GM12878 (cell line): ENCODE measurements around the gene ASB10. TPM values are rescaled to one million over a fixed set of nuclear protein-coding genes. Genes with fewer than 3 reads are reported as not detected.

Experiments
- ATAC-seq: fragments of 200-7000 bp; cut with Tn5 transposase; 3 replicates; pipeline ENCODE4 v1.9.1; 2020; ENCODE audit warnings: mild to moderate bottlenecking, moderate library complexity
- BruUV-seq: library from RNA; stranded (reverse); fragments of 400-500 nt; replicated peaks from 2 replicates; lab custom pipeline; 2021; lab: Mats Ljungman, UMichigan
- CTCF ChIA-PET: fragments of 300-600 bp; sonication (Branson Sonifier 250); formaldehyde crosslinking; extraction: SDS; loops from one replicate; lab custom pipeline; 2021; ENCODE audit warnings: inconsistent platforms; lab: Yijun Ruan, JAX
- POLR2A ChIA-PET: fragments of 350-600 bp; formaldehyde crosslinking; extraction: SDS; loops from one replicate; lab custom pipeline; 2021; ENCODE audit warnings: inconsistent platforms; lab: Charles Lee
- RAD21 ChIA-PET: fragments of 300-600 bp; sonication (Branson Sonifier 250); formaldehyde crosslinking; loops from one replicate; lab custom pipeline; 2023; ENCODE audit warnings: antibody characterized with exemption; ENCODE audit not compliant: unreplicated experiment; lab: Charles Lee
- SMC1A ChIA-PET: fragments of 300-600 bp; sonication (Branson Sonifier 250); formaldehyde crosslinking; loops from one replicate; lab custom pipeline; 2023; ENCODE audit not compliant: unreplicated experiment, uncharacterized antibody; lab: Charles Lee
- DNase-seq: peaks from one replicate; pipeline ENCODE4 v3.0.0-alpha.2; 2011; ENCODE audit warnings: low read depth, low spot score
- FAIRE-seq: peaks from 3 replicates; lab custom pipeline; 2011; peaks lifted over from hg19 to GRCh38; lab: Jason Lieb, UNC
- H2AFZ ChIP-seq: 2 replicates; pipeline ENCODE4 v1.6.0; 2011; ENCODE audit warnings: low read depth, low read length, control low read depth; ENCODE audit not compliant: control insufficient read depth
- H3K27ac ChIP-seq: 2 replicates; pipeline ENCODE4 v1.5.1; 2011; ENCODE audit warnings: control low read depth; ENCODE audit not compliant: control insufficient read depth, insufficient read depth
- H3K27me3 ChIP-seq, 2 experiments: replicated peaks in 1 of 2; 2 replicates each; pipeline versions ENCODE4 v1.6.0 to v1.6.1; 2011; ENCODE audit warnings: low read length in 1 of 2; ENCODE audit not compliant: control insufficient read depth in 2 of 2, insufficient read depth in 2 of 2
- H3K36me3 ChIP-seq, 2 experiments: 2 replicates each; pipeline ENCODE4 v1.5.1; 2011; ENCODE audit warnings: low read length in 1 of 2; ENCODE audit not compliant: control insufficient read depth in 2 of 2, insufficient read depth in 2 of 2
- H3K4me1 ChIP-seq: 2 replicates; pipeline ENCODE4 v1.6.1; 2011; ENCODE audit warnings: mild to moderate bottlenecking, low read length, moderate library complexity, mixed read lengths; ENCODE audit not compliant: control insufficient read depth, insufficient read depth
- H3K4me2 ChIP-seq: 2 replicates; pipeline ENCODE4 v1.6.0; 2011; ENCODE audit warnings: control low read depth; ENCODE audit not compliant: control insufficient read depth, insufficient read depth
- H3K4me3 ChIP-seq: fragments of 200-600 bp; sonication (generic); 2 replicates; pipeline ENCODE4 v1.5.1; 2016
- H3K79me2 ChIP-seq: 2 replicates; pipeline ENCODE4 v1.6.0; 2011; ENCODE audit warnings: low read length; ENCODE audit not compliant: control insufficient read depth, insufficient read depth
- H3K9ac ChIP-seq: 2 replicates; pipeline ENCODE4 v1.8.0; 2011; ENCODE audit warnings: low read length, control low read depth, mixed read lengths; ENCODE audit not compliant: control insufficient read depth, insufficient read depth
- H3K9me3 ChIP-seq: replicated peaks from 3 replicates; pipeline ENCODE4 v1.5.1; 2011; ENCODE audit warnings: mild to moderate bottlenecking, low read length; ENCODE audit not compliant: control insufficient read depth, insufficient read depth
- H4K20me1 ChIP-seq: 2 replicates; pipeline ENCODE4 v1.6.0; 2011; ENCODE audit not compliant: control insufficient read depth, insufficient read depth
- BMI1 ChIP-seq: fragments of 450-650 bp; IDR thresholded peaks from 2 replicates; pipeline ENCODE4 v1.6.1; 2016; ENCODE audit warnings: mild to moderate bottlenecking, moderate library complexity, borderline replicate concordance
- CHD2 ChIP-seq: IDR thresholded peaks from 2 replicates; pipeline ENCODE4 v1.6.1; 2011; ENCODE audit warnings: low read depth, low read length, improper control_type of control experiment, borderline replicate concordance
- FOXM1 ChIP-seq: IDR thresholded peaks from 2 replicates; pipeline ENCODE4 v1.6.1; 2012; ENCODE audit warnings: low read depth, mild to moderate bottlenecking, inconsistent platforms, low read length, moderate library complexity
- HDAC2 ChIP-seq: fragments of 200-600 bp; sonication (generic); IDR thresholded peaks from 2 replicates; pipeline ENCODE4 v1.6.1; 2017
- NFYB ChIP-seq: IDR thresholded peaks from 2 replicates; pipeline ENCODE4 v1.6.1; 2011; ENCODE audit warnings: low read depth, mild to moderate bottlenecking, low read length, improper control_type of control experiment, moderate library complexity; ENCODE audit not compliant: insufficient read depth
- PBX3 ChIP-seq: IDR thresholded peaks from 2 replicates; pipeline ENCODE4 v1.6.1; 2011; ENCODE audit warnings: mild to moderate bottlenecking, low read depth, low read length, moderate library complexity; ENCODE audit not compliant: insufficient replicate concordance
- RCOR1 ChIP-seq: conservative IDR thresholded peaks from 2 replicates; pipeline ENCODE4 v1.6.1; 2012; ENCODE audit warnings: low read depth, low read length, improper control_type of control experiment
- RELA ChIP-seq: fragments of 450-650 bp; IDR thresholded peaks from 2 replicates; pipeline ENCODE4 v1.8.0; 2014; ENCODE audit warnings: borderline replicate concordance; ENCODE audit not compliant: partially characterized antibody
- SREBF2 ChIP-seq: IDR thresholded peaks from 2 replicates; pipeline ENCODE4 v1.6.1; 2012; ENCODE audit warnings: mild to moderate bottlenecking, low read length
- STAT3 ChIP-seq: IDR thresholded peaks from 2 replicates; pipeline ENCODE4 v1.6.1; 2011; ENCODE audit warnings: low read depth, low read length, improper control_type of control experiment
- TAF1 ChIP-seq: IDR thresholded peaks from 2 replicates; pipeline ENCODE4 v1.6.1; 2011; ENCODE audit warnings: mild to moderate bottlenecking, low read depth, low read length, borderline replicate concordance
- TCF7 ChIP-seq: IDR thresholded peaks from 2 replicates; pipeline ENCODE4 v1.6.1; 2014; ENCODE audit warnings: antibody characterized with exemption, borderline replicate concordance
- YBX1 ChIP-seq: fragments of 450-650 bp; IDR thresholded peaks from 2 replicates; pipeline ENCODE4 v1.6.1; 2016; ENCODE audit warnings: antibody characterized with exemption
- WGBS: methylation state at CpG from one replicate; pipeline ENCODE4 v1.1.6; 2016; ENCODE audit warnings: low lambda C conversion rate; ENCODE audit not compliant: insufficient replicate concordance, insufficient coverage; ENCODE audit errors: missing lambda C conversion rate; 5-methylcytosine and 5-hydroxymethylcytosine counted together
- in situ Hi-C: fragments of 300-500 bp; cut with MboI; formaldehyde crosslinking; loops from 9 replicates; pipeline ENCODE4 v1.14.3; 2018; ENCODE audit warnings: mixed read lengths
- intact Hi-C: fragments of 100-400 bp; cut with micrococcal nuclease; formaldehyde crosslinking; loops from one replicate; pipeline ENCODE4 v1.14.2; 2022; ENCODE audit not compliant: unreplicated experiment
- polyA plus RNA-seq, 11 experiments: library from polyadenylated mRNA; depleted of rRNA in 4 of 11; unstranded in 6 of 11; stranded (reverse) in 5 of 11; fragments of >200 nt; fragmentation: Nextera tagmentation in 4 of 11; fragmentation: Illumina TruSeq in 1 of 11; extraction: Ambion mirVana in 4 of 11; extraction: Trizol in 1 of 11; gene quantifications; 1 replicate in 1 of 11; 2 replicates in 10 of 11; pipeline versions ENCODE4 v1.2.1 to v1.2.3, GENCODE V29; 2011 to 2016; ENCODE audit warnings: inconsistent platforms in 2 of 11, missing spikeins in 2 of 11, low read depth in 1 of 11
- total RNA-seq, 4 experiments: library from RNA; depleted of rRNA in 3 of 4; stranded (reverse); fragments of >200 nt in 3 of 4; fragmentation: Illumina TruSeq in 1 of 4; extraction: Trizol in 1 of 4; gene quantifications; 2 replicates each; pipeline versions ENCODE4 v1.2.1 to v1.2.3, GENCODE V29; 2013 to 2021
- TF ChIP-seq, protein P1 (sequence below): IDR thresholded peaks from 2 replicates; pipeline ENCODE4 v1.6.1; 2012; ENCODE audit warnings: low read depth, low read length, improper control_type of control experiment

Gene ASB10
- total and polyA plus RNA-seq, 10 of the 15 experiments (the other 5 are each of a cell fraction or from before 2014, with no cell fraction given) = not detected

DNA sequence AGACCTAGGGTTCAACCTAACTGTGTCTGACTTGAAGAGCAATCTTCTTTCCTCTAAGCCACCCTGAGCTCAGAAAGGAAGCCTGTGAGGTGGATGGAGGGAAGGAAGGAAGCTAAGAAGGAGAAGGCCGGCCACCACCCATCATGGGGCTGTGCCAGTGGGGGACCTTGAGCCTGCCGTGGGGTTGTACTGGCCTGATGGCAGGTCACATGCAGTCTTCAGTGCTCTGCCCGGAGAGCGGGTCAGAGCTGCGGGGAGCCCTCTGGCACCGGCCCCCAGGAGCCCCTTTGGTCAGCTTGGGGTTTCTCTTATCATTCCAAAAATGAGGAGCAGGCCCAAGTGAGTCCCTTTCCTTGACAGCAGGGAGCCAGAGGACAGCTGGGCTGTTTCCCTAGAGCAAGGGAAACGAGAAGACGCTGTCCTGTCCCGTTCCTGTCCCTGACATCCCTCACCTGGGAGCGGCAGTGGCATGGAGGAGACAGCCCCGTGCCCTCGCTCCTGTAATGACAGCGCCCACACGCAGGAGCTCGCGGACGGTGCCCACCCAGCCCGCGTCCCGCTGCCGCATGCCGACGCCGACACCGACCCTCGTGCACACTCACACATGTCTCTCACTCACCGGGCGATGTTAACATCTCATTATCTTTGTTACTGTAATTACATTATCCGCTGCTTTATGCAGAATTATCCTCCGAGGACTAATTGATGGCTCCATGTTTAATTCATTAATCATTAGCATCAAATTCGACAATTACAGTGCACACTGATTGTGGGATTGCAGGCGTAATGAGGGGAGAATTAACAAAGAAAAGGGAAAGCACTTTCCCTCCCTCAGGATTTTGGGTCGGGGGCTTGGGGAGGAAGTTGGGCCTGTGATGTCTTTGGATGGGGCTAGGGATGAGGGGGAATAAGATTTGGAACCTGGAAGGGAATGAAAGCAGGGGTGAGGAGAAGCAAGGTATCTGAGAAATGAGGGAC is 50.9 kb downstream of the ASB10 start:
- H3K4me2 ChIP-seq = no peak overlapping the region
- ChIA-PET RAD21 (no interaction called here), CTCF (interaction anchor here (1.4 kb wide), 2 partner anchors 11 to 12 kb away, joined by 4 read pairs; no protein-coding TSS in a partner anchor), POLR2A (no interaction called here), SMC1A (no interaction called here)
- WGBS = 95% methylated on average over 30 of the region's 33 CpGs
- FAIRE-seq (no peak), ATAC-seq (no peak), DNase-seq (no peak)
- no peak overlapping the region for H3K9ac ChIP-seq
- no peaks in the 10 kb centered on the region for H3K9me3 ChIP-seq
- TF ChIP-seq STAT3 (no peak), TCF7 (no peak), RELA (no peak), YBX1 (no peak), HDAC2 (no peak), BMI1 (no peak), RCOR1 (no peak), PBX3 (no peak), NFYB (no peak), TAF1 (no peak), CHD2 (no peak), FOXM1 (no peak), SREBF2 (no peak)
- TF ChIP-seq, protein P1, sequence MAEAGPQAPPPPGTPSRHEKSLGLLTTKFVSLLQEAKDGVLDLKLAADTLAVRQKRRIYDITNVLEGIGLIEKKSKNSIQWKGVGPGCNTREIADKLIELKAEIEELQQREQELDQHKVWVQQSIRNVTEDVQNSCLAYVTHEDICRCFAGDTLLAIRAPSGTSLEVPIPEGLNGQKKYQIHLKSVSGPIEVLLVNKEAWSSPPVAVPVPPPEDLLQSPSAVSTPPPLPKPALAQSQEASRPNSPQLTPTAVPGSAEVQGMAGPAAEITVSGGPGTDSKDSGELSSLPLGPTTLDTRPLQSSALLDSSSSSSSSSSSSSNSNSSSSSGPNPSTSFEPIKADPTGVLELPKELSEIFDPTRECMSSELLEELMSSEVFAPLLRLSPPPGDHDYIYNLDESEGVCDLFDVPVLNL = no peak
- in situ Hi-C loops = no loop called here
- H3K36me3 ChIP-seq = peaks cover 3 to 6% of the 10 kb centered on the region in 2 experiments; a peak in 2 of 4 replicates
- H3K4me3 ChIP-seq = no peak overlapping the region
- no peaks in the 10 kb centered on the region for H3K4me1 ChIP-seq
- H2AFZ ChIP-seq = no peak overlapping the region
- no peaks in the 10 kb centered on the region for H3K79me2 ChIP-seq
- intact Hi-C loops = no loop called here
- H3K27me3 ChIP-seq = no peaks in the 10 kb centered on the region
- BruUV-seq = no TSS peak
- no peak overlapping the region for H3K27ac ChIP-seq
- H4K20me1 ChIP-seq = no peaks in the 10 kb centered on the region
